Neural progenitor cell (in vitro differentiated cells): ENCODE data around the gene FBXL14. TPM values are rescaled to one million over a fixed set of nuclear protein-coding genes. Genes with fewer than 3 reads are reported as not detected.

Source experiments
- DNase-seq: peaks from one replicate; pipeline ENCODE4 v3.0.0-alpha.2; 2016; ENCODE audit warnings: low spot score
- H2AFZ ChIP-seq: fragments of 200-600 bp; sonication (generic); replicated peaks from 2 replicates; pipeline ENCODE4 v1.6.1; 2016; ENCODE audit warnings: antibody characterized with exemption
- H3F3A ChIP-seq: fragments of 200-600 bp; sonication (generic); 2 replicates; pipeline ENCODE4 v1.6.1; 2016; ENCODE audit warnings: antibody characterized with exemption, low read depth
- H3K27ac ChIP-seq: fragments of 200-600 bp; sonication (generic); 2 replicates; pipeline ENCODE4 v1.5.1; 2016; ENCODE audit warnings: mild to moderate bottlenecking
- H3K27me3 ChIP-seq: fragments of 200-600 bp; sonication (generic); 2 replicates; pipeline ENCODE4 v1.6.1; 2016; ENCODE audit warnings: mild to moderate bottlenecking, moderate library complexity
- H3K36me3 ChIP-seq: fragments of 200-600 bp; sonication (generic); 2 replicates; pipeline ENCODE4 v1.5.1; 2016
- H3K4me1 ChIP-seq: fragments of 200-600 bp; sonication (generic); 2 replicates; pipeline ENCODE4 v1.6.1; 2016; ENCODE audit warnings: mixed run types
- H3K4me2 ChIP-seq: fragments of 200-600 bp; sonication (generic); 2 replicates; pipeline ENCODE4 v1.6.1; 2016
- H3K4me3 ChIP-seq: fragments of 200-600 bp; sonication (generic); 2 replicates; pipeline ENCODE4 v1.5.1; 2016
- H3K79me2 ChIP-seq: fragments of 200-600 bp; sonication (generic); 2 replicates; pipeline ENCODE4 v1.6.1; 2016; ENCODE audit warnings: low read depth
- H3K9ac ChIP-seq: fragments of 200-600 bp; sonication (generic); 2 replicates; pipeline ENCODE4 v1.6.1; 2016
- H3K9me3 ChIP-seq: fragments of 200-600 bp; sonication (generic); 2 replicates; pipeline ENCODE4 v1.5.1; 2016; ENCODE audit warnings: low read depth
- H4K20me1 ChIP-seq: fragments of 200-600 bp; sonication (generic); 2 replicates; pipeline ENCODE4 v1.6.1; 2016; ENCODE audit warnings: low read depth
- H3K27ac Mint-ChIP-seq: 3 replicates; pipeline ENCODE4 v1.8.0; 2021; ENCODE audit warnings: mixed read lengths
- H3K27me3 Mint-ChIP-seq: 2 replicates; pipeline ENCODE4 v1.8.0; 2022; ENCODE audit warnings: low read depth, mild to moderate bottlenecking, inconsistent platforms, moderate library complexity, mixed read lengths; ENCODE audit not compliant: insufficient read depth
- H3K36me3 Mint-ChIP-seq: 3 replicates; pipeline ENCODE4 v1.8.0; 2021; ENCODE audit warnings: mixed read lengths
- H3K4me1 Mint-ChIP-seq: 3 replicates; pipeline ENCODE4 v1.8.0; 2021; ENCODE audit warnings: mixed read lengths
- H3K4me3 Mint-ChIP-seq: 3 replicates; pipeline ENCODE4 v1.8.0; 2021; ENCODE audit warnings: mild to moderate bottlenecking, moderate library complexity, mixed read lengths
- H3K9me3 Mint-ChIP-seq: 3 replicates; pipeline ENCODE4 v1.8.0; 2020; ENCODE audit warnings: mixed read lengths
- EZH2 ChIP-seq: fragments of 200-600 bp; sonication (generic); IDR thresholded peaks from 2 replicates; pipeline ENCODE4 v1.6.1; 2017; ENCODE audit warnings: antibody characterized with exemption, mild to moderate bottlenecking, moderate library complexity
- EZH2phosphoT487 ChIP-seq: fragments of 200-600 bp; sonication (generic); IDR thresholded peaks from 2 replicates; pipeline ENCODE4 v1.6.1; 2017; ENCODE audit warnings: antibody characterized with exemption
- total RNA-seq: library from RNA; depleted of rRNA; stranded (reverse); fragments of >200 nt; gene quantifications from 2 replicates; pipeline ENCODE4 v1.2.3, GENCODE V29; 2015; ENCODE audit warnings: low replicate concordance
- TF ChIP-seq, protein P1 (sequence below): fragments of 200-600 bp; sonication (generic); IDR thresholded peaks from 2 replicates; pipeline ENCODE4 v1.5.1; 2017; ENCODE audit warnings: antibody characterized with exemption, mild to moderate bottlenecking

Gene FBXL14
- total RNA-seq, 1 donor from 2014 or later, result 27.3 TPM

DNA sequence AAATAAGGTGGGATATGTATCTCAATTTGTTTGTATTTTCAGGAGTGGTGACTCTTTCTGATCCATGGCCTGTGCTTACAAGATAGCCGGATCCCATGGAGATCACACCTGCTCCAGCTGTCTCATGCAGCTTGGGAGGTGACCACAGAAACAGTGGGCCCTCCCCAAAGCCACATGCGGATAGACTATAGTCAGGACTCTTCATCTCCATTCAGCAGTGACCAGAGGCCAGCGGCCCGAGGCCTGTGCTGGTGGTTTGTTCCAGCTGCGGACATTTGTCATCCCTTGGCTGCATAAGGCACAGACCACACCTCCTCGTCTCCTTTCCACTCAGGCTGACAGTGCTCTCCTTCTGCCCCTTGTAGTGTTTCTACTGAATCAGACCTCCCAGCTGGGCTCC lies 20.0 kb upstream of the FBXL14 start:
- H3K79me2 ChIP-seq, result peaks cover 36% of the 10 kb centered on the region
- H3K4me1 ChIP-seq, result peaks cover 36% of the 10 kb centered on the region
- no peak overlapping the region for H3K4me3 Mint-ChIP-seq
- peaks cover 50% of the 10 kb centered on the region for H3K4me1 Mint-ChIP-seq
- H3K4me2 ChIP-seq, result no peak overlapping the region
- peaks cover 2% of the 10 kb centered on the region for H3K36me3 Mint-ChIP-seq
- no peak overlapping the region for H2AFZ ChIP-seq
- H3K4me3 ChIP-seq, result no peak overlapping the region
- TF ChIP-seq, protein P1, sequence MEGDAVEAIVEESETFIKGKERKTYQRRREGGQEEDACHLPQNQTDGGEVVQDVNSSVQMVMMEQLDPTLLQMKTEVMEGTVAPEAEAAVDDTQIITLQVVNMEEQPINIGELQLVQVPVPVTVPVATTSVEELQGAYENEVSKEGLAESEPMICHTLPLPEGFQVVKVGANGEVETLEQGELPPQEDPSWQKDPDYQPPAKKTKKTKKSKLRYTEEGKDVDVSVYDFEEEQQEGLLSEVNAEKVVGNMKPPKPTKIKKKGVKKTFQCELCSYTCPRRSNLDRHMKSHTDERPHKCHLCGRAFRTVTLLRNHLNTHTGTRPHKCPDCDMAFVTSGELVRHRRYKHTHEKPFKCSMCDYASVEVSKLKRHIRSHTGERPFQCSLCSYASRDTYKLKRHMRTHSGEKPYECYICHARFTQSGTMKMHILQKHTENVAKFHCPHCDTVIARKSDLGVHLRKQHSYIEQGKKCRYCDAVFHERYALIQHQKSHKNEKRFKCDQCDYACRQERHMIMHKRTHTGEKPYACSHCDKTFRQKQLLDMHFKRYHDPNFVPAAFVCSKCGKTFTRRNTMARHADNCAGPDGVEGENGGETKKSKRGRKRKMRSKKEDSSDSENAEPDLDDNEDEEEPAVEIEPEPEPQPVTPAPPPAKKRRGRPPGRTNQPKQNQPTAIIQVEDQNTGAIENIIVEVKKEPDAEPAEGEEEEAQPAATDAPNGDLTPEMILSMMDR, result no peak
- TF ChIP-seq EZH2, result no peak
- no peak for TF ChIP-seq EZH2phosphoT487
- no peak overlapping the region for H3K27ac ChIP-seq
- peaks cover 8% of the 10 kb centered on the region for H3K27me3 Mint-ChIP-seq
- no peaks in the 10 kb centered on the region for H3K27me3 ChIP-seq
- H3K27ac Mint-ChIP-seq, result no peak overlapping the region
- H4K20me1 ChIP-seq, result peaks cover 76% of the 10 kb centered on the region
- no peak for DNase-seq
- no peak overlapping the region for H3K9ac ChIP-seq
- H3K9me3 ChIP-seq, result no peaks in the 10 kb centered on the region
- H3K36me3 ChIP-seq, result no peaks in the 10 kb centered on the region
- peaks cover 18% of the 10 kb centered on the region for H3F3A ChIP-seq
- no peaks in the 10 kb centered on the region for H3K9me3 Mint-ChIP-seq

DNA sequence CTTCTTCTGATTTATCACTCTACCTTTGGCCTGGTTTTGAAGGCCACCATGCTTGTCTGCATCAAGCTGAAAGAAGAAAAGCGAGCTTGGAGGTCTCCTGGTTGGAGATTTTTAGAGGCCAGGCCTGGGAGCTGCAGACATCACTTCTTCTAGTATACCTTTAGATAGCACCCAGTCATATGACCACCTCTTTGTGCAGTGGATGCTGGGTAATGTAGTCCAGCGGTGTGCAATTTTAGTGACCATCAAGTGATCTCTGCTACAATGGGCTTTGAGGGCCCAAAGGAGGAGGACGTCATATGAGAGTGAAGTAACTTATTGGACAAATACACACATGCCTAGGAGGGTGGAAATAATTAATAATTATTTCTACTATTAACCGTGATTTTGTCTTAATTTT lies 19.5 kb upstream of the FBXL14 start:
- peaks cover 15% of the 10 kb centered on the region for H3F3A ChIP-seq
- Mint-ChIP-seq H3K9me3 (no peaks in the 10 kb centered on the region), H3K4me1 (peaks cover 46% of the 10 kb centered on the region), H3K36me3 (peaks cover 2% of the 10 kb centered on the region), H3K4me3 (no peak overlapping the region), H3K27ac (no peak overlapping the region), H3K27me3 (peaks cover 8% of the 10 kb centered on the region)
- peaks cover 72% of the 10 kb centered on the region for H4K20me1 ChIP-seq
- DNase-seq, result no peak
- TF ChIP-seq, protein P1, result no peak
- TF ChIP-seq EZH2phosphoT487 (no peak), EZH2 (no peak)
- no peak overlapping the region for H3K9ac ChIP-seq
- H3K4me2 ChIP-seq, result no peak overlapping the region
- H3K27me3 ChIP-seq, result no peaks in the 10 kb centered on the region
- H3K79me2 ChIP-seq, result peaks cover 36% of the 10 kb centered on the region
- no peaks in the 10 kb centered on the region for H3K36me3 ChIP-seq
- no peak overlapping the region for H3K4me3 ChIP-seq
- no peak overlapping the region for H2AFZ ChIP-seq
- peaks cover 31% of the 10 kb centered on the region for H3K4me1 ChIP-seq
- no peak overlapping the region for H3K27ac ChIP-seq
- no peaks in the 10 kb centered on the region for H3K9me3 ChIP-seq

DNA sequence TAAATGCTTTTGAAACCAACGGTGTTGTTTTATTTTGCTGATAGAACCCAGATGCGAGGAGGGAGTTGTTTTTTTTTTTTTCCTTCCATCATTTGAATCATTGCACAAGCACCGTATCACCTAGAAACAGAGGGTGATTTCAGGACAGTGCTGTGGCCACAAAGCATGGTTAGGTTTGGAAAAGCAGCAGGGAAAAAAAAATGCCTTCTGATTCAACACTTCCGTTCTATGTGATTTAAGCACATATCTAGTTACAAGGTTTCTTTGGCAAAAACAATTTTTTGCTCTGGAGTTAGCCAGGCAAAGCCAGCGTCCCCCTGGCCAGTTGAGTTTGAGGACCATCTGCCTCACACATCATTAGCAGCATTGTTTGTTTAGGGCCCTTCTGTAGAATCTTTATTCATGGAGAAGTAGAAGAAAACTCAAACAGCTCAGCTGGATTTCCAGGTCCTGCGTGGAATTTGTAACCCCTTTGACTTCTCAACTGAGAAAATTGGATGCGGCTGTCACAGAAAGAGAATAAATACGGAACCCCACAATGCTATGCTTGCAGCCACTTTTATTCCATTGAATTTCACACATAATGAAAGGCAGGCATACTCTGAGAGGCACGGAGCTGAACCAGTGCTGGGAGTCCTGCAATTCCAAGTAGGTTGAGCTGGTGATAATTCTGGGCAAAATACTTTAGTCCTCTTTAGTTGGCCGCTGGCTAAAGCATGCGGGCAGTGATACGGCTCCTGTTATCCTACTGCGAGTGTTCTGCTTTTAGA lies 17.6 kb upstream of the FBXL14 start:
- peaks cover 44% of the 10 kb centered on the region for H3K4me1 Mint-ChIP-seq
- no peak overlapping the region for H2AFZ ChIP-seq
- peaks cover 31% of the 10 kb centered on the region for H3K79me2 ChIP-seq
- no peaks in the 10 kb centered on the region for H3K36me3 ChIP-seq
- H3K9me3 ChIP-seq, result no peaks in the 10 kb centered on the region
- H4K20me1 ChIP-seq, result peaks cover 66% of the 10 kb centered on the region
- no peaks in the 10 kb centered on the region for H3K9me3 Mint-ChIP-seq
- no peak overlapping the region for H3K4me3 ChIP-seq
- TF ChIP-seq, protein P1, result no peak
- TF ChIP-seq EZH2, result no peak
- no peak for TF ChIP-seq EZH2phosphoT487
- peaks cover 8% of the 10 kb centered on the region for H3K27me3 Mint-ChIP-seq
- peak overlapping the region; percentile 41 for H3K4me3 Mint-ChIP-seq
- H3K4me2 ChIP-seq, result peak overlapping the region; percentile 42
- H3F3A ChIP-seq, result peaks cover 15% of the 10 kb centered on the region
- peaks cover 2% of the 10 kb centered on the region for H3K36me3 Mint-ChIP-seq
- H3K27ac Mint-ChIP-seq, result peak overlapping the region; percentile 86
- no peak for DNase-seq
- no peak overlapping the region for H3K9ac ChIP-seq
- H3K4me1 ChIP-seq, result peaks cover 26% of the 10 kb centered on the region
- H3K27ac ChIP-seq, result peak overlapping the region; percentile 72
- peaks cover 1% of the 10 kb centered on the region for H3K27me3 ChIP-seq
